ENCODE measurements around the gene COX6B2. TPM values are rescaled to one million over a fixed set of nuclear protein-coding genes. Genes with fewer than 3 reads are reported as not detected.
A peak's percentile ranks its signal among the peaks of the same experiment; 100 is the strongest.

Gene COX6B2
- total RNA-seq, 2 donors from 2014 or later: 0.62 to 1.4 TPM

DNA sequence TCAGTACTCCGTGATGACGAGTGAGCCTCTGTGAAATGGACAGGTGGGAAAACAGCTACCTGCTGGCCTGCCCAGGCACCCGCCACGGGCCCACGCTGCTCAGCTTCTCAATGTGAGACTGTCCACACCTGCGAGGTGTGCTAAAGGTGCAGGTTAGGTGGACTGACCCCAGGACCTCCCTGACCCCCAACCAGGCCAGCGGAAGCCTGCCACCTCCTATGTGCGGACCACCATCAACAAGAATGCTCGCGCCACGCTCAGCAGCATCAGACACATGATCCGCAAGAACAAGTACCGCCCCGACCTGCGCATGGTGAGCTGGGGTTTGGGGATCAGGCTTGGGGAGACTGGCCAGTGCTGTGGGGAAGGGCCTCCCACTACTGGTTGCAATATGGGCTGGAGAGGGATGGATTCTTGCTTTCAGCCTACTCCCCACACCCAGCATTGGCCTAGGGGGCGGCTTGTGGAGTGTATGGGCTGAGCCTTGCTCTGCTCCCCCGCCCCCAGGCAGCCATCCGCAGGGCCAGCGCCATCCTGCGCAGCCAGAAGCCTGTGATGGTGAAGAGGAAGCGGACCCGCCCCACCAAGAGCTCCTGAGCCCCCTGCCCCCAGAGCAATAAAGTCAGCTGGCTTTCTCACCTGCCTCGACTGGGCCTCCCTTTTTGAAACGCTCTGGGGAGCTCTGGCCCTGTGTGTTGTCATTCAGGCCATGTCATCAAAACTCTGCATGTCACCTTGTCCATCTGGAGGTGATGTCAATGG lies 33.4 kb upstream of the COX6B2 start:
- Mint-ChIP-seq H3K27ac (peak overlapping the region; percentile 100), H3K4me1 (peaks cover 48% of the 10 kb centered on the region), H3K27me3 (peaks cover 5% of the 10 kb centered on the region), H3K4me3 (peak overlapping the region; percentile 100), H3K36me3 (ENCODE audit: low read depth) (peaks cover 6% of the 10 kb centered on the region)
- DNase-seq: no peak
- H3K9me3 ChIP-seq (ENCODE audit: control insufficient read depth, low read length, poor library complexity, severe bottlenecking): no peaks in the 10 kb centered on the region
- ATAC-seq: no peak

DNA sequence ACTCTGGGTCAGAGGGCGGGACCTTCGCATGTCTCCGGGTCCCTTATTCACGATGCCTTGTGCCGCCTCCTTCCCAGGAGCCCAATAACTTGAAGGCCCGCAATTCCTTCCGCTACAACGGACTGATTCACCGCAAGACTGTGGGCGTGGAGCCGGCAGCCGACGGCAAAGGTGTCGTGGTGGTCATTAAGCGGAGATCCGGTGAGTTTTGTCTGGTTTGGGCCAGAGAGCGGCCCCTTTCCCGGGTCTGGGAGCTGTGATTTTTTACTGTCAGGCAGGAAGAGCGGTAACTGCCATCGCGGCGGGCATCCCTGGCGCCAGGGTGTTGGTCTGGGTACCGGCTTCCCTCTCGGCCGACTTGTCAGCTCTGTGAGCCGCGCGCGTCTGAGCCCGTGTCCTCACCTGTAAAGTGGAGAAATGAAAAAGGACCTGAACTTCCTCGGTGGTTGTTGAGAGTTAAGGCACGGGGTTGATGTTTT lies 32.0 kb upstream of the COX6B2 start:
- peak overlapping the region; percentile 100 for H3K27ac Mint-ChIP-seq
- peaks cover 5% of the 10 kb centered on the region for H3K27me3 Mint-ChIP-seq
- H3K4me3 Mint-ChIP-seq: peak overlapping the region; percentile 100
- H3K9me3 ChIP-seq (ENCODE audit: control insufficient read depth, low read length, poor library complexity, severe bottlenecking): no peaks in the 10 kb centered on the region
- DNase-seq (no peak), ATAC-seq (no peak)
- H3K4me1 Mint-ChIP-seq: peaks cover 55% of the 10 kb centered on the region
- peaks cover 6% of the 10 kb centered on the region for H3K36me3 Mint-ChIP-seq (ENCODE audit: low read depth)

DNA sequence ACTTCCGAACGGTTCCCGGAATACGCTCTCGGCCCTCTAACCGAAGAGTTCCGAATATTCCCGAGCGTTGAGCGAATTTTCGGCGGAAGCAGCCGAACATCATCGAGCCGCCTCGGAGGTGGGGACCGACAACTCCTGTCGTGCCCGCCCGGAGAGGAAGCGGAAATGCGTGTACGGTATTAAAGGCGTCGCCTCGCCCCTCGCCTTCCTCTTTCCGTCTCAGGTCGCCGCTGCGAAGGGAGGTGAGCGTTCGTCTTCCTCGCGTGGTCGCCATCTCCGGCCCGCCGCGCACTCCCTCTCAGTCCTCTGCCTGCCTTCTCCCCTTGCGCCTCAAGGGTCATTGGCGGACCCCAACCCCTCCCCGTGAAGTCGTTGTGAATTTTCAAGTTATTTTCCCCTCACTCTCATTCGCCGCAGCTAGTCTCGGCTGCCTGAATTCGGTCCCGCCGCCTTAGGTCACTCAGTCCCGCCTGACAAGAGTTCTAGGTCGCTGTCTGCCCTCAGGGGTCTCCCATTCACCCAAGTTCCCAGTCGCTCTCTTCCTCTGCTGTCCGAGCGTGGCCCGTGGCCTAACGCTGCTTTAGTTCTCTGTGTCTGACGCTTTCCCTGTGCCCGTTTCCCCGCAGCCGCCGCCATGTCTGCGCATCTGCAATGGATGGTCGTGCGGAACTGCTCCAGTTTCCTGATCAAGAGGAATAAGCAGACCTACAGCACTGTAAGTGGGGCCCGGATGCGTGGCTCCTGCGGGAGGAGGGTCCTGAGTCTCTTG lies 31.4 kb upstream of the COX6B2 start, which contains the start of gene RPL28:
Gene RPL28 (plus strand): TSS at position 209 of the 769 bp plus-strand sequence. CDS start 426 bp downstream, at position 635.
- H3K27ac Mint-ChIP-seq: peak within 1 kb of the TSS; percentile 100
- H3K27me3 Mint-ChIP-seq: peaks cover 5% of the 10 kb centered on the region
- peaks cover 57% of the 10 kb centered on the region for H3K4me1 Mint-ChIP-seq
- peaks cover 6% of the 10 kb centered on the region for H3K36me3 Mint-ChIP-seq (ENCODE audit: low read depth)
- ATAC-seq: peak; percentile 83
- peak within 1 kb of the TSS; percentile 100 for H3K4me3 Mint-ChIP-seq
- H3K9me3 ChIP-seq (ENCODE audit: control insufficient read depth, low read length, poor library complexity, severe bottlenecking): no peaks in the 10 kb centered on the region
- peak; percentile 92 to 99 (median 96) for DNase-seq

DNA sequence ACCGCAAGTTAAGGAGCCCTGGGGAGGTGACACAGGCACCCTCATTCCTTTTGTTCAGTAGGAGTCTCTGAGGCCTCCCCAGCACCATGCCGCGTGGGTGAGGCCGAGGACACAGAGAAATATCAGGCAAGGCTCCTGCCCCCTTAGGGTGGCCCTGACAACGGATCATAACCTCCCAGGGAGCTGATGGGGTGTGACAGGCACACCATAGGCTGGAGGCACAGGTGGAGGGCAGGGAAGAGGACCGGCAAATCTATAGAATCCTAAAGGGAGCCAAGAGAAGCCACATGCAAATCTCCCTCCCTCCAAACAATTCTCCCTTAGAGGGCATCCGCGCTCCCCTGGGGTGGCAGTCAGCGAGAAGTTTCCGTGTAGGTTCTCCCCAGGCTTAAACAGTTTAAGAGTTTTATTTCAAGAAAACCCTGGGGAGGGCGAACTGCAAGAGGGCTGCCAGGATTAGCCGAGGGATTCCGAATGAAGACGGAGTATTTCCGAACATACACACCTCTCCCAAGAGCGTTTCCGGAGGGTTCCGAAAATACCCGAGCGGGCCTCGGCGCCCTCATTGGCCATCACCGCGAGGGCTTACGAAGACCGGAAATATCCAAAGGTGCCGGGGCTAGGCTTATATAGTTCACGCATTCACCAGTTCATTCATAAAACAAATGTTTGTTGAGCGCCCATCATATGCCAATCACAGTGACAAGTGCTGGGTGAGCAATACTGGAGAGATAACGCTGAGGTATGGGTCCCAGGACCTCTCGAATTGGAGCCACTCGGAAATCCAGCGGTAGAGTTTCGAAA lies 30.6 kb upstream of the COX6B2 start:
- Mint-ChIP-seq H3K4me1 (peaks cover 52% of the 10 kb centered on the region), H3K27me3 (peaks cover 5% of the 10 kb centered on the region), H3K4me3 (peak overlapping the region; percentile 100), H3K27ac (peak overlapping the region; percentile 100), H3K36me3 (ENCODE audit: low read depth) (peaks cover 6% of the 10 kb centered on the region)
- peak; percentile 82 for ATAC-seq
- H3K9me3 ChIP-seq (ENCODE audit: control insufficient read depth, low read length, poor library complexity, severe bottlenecking): no peaks in the 10 kb centered on the region
- DNase-seq: peak; percentile 82 to 95 (median 87)

DNA sequence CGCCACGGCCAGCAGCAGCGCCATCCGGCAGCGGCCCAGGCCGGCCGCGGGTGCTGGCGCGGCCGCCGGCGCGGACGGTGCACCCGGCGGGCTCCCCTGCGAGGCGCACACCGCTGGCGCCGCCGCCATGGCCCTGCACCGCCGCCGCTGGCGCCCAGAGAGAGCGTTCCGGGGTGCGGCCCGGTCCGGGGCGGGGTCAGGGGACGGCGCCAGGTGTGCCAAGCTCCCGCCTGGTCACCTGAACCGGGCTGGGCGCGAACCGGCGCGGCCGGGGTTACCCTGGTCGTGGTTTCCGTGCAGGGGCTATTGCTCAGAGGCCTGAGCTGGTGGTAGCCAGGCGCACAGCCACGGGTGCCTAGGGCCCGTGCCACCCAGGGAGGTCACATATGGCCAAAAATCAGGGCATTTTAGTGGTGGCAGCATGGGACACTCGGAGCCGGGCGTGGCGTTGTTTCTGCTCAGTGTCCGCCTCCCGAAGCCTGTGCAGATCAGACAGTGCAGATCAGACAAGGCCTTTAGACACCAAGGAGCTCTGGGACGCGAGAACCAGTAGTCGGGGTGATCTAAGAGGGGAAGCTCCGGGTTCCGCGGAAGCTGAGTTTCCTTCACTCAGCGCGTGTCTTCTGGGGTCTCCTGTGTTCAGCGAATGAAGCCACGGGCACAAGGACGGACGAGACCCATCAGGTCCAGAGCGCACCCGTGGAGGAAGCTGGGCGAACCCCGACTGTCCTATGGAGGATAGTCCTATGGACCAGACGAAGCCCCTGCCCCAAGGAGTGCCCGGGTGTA lies 29.8 kb upstream of the COX6B2 start, which contains the start of gene TMEM238:
Gene TMEM238 (minus strand): TSS at position 162 of the 789 bp plus-strand sequence. CDS start 33 bp downstream, at position 129.
- Mint-ChIP-seq H3K4me1 (peaks cover 48% of the 10 kb centered on the region), H3K27me3 (peaks cover 5% of the 10 kb centered on the region), H3K4me3 (peak within 1 kb of the TSS; percentile 100), H3K36me3 (ENCODE audit: low read depth) (peaks cover 7% of the 10 kb centered on the region), H3K27ac (peak within 1 kb of the TSS; percentile 100)
- no peaks in the 10 kb centered on the region for H3K9me3 ChIP-seq (ENCODE audit: control insufficient read depth, low read length, poor library complexity, severe bottlenecking)
- no peak for ATAC-seq
- peak in 2 of 3 donors; percentile 27 to 35 for DNase-seq

DNA sequence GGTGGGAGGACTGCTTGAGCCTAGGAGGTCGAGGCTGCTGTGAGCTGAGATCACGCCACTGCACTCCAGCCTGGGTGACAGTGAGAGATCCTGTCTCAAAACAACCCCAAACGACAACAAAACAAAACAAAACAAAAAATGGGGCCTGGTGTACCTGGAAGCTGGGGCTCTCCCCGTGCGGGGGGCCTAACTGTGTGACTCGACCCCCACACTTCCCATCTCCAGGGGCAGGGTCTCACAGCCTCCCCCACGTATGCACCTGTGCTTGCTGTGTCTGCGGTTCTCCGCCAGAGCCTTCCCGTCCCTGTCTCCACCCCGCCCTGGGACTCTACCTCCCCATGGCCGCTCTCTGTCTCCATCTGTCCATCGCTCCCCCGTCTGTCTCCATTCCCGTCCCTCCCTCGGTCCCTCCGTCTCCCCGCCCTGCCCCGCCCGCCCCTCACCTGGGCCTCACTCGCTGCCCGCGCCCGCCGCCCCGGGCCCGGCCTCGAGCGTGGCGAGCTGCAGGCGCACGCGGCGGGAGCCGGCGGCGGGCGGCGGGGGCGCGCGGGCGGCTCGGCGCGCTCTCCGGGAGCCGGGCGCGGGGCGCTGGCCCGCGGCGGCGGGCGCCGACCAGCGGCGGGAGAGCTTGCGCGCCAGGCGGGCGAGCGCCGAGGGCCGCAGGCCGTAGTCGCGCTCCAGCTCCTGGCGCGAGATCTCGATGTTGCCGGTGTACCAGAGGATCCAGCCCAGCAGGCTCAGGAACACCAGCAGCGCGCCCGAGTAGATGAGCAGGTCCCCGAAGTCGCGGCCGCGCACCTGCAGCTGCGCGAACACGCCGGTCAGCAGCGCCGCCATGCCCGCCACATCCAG lies 29.0 kb upstream of the COX6B2 start:
- H3K4me3 Mint-ChIP-seq: peak overlapping the region; percentile 100
- peaks cover 8% of the 10 kb centered on the region for H3K36me3 Mint-ChIP-seq (ENCODE audit: low read depth)
- no peaks in the 10 kb centered on the region for H3K9me3 ChIP-seq (ENCODE audit: control insufficient read depth, low read length, poor library complexity, severe bottlenecking)
- DNase-seq (peak; percentile 25 to 28 (median 25)), ATAC-seq (peak; percentile 1)
- H3K27me3 Mint-ChIP-seq: peaks cover 5% of the 10 kb centered on the region
- H3K4me1 Mint-ChIP-seq: peaks cover 44% of the 10 kb centered on the region
- peak overlapping the region; percentile 65 for H3K27ac Mint-ChIP-seq

DNA sequence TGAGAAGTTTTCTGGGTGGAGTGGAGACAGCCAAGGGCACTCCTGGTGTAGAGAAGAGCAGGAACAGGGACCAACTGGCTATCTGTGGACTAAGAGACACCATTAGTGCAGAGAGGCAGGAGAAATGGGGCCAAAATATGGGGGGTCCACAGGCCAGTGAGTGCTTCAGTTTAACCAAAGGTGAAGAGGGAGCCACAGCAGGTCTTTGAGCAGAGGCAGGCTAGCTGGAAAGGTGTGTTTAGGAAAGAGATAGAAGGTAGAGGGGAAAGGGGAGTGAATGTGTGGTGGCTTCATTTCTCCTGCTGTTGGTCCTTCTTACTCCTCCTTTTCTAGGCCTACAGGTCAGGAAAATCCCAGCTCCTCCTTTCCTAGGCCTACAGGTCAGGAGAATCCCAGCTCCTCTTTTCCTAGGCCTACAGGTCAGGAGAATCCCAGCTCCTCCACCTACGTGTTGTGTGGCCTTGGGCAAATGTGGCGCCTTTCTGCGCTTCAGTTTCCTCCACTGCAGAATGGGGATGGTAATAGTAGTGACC lies 28.1 kb upstream of the COX6B2 start:
- peaks cover 41% of the 10 kb centered on the region for H3K4me1 Mint-ChIP-seq
- H3K27me3 Mint-ChIP-seq: peaks cover 5% of the 10 kb centered on the region
- no peak for DNase-seq
- ATAC-seq: no peak
- peak overlapping the region; percentile 100 for H3K4me3 Mint-ChIP-seq
- peak overlapping the region; percentile 65 for H3K27ac Mint-ChIP-seq
- H3K9me3 ChIP-seq (ENCODE audit: control insufficient read depth, low read length, poor library complexity, severe bottlenecking): no peaks in the 10 kb centered on the region
- peaks cover 8% of the 10 kb centered on the region for H3K36me3 Mint-ChIP-seq (ENCODE audit: low read depth)

DNA sequence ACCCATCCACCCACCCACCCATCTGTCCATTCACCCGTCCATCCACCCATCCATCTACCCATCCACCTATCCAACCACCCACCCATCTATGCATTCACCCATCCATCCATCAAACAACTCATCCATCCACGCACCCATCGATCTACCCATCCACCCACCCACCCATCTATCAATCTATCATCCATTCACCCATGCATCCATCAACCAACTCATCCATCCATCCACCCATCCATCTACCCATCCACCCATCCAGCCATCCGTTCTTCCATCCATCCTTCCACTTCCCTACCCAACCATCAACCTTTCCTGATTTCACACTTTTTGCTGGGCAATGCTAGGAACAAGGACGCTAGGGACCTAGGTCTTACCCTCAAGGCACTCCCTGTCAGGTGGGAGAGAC lies 27.5 kb upstream of the COX6B2 start:
- no peaks in the 10 kb centered on the region for H3K9me3 ChIP-seq (ENCODE audit: control insufficient read depth, low read length, poor library complexity, severe bottlenecking)
- Mint-ChIP-seq H3K36me3 (ENCODE audit: low read depth) (peaks cover 8% of the 10 kb centered on the region), H3K27me3 (peaks cover 5% of the 10 kb centered on the region), H3K4me1 (peaks cover 38% of the 10 kb centered on the region), H3K4me3 (peak overlapping the region; percentile 100), H3K27ac (peak overlapping the region; percentile 65)
- ATAC-seq (no peak), DNase-seq (no peak)

DNA sequence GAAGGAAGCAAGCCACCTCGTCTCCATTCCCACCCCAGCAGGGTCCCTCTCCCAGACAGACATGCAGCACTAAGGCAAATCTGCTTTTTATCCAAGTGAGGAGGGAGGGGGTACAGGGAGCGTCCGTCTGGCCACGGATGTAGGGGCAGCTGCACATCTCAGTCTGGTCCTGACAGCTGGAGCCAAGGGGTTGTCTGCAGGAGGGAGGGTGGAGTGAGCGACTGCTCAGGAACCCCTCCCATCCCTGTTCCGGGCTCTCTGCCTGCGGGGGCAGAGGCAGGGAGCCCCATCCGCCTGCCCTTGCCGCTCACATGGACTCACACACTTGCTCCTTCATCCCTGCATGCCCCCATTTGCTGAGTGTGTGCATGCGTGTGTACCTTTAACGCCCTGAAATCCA lies 24.7 kb upstream of the COX6B2 start:
- H3K9me3 ChIP-seq (ENCODE audit: control insufficient read depth, low read length, poor library complexity, severe bottlenecking): no peaks in the 10 kb centered on the region
- Mint-ChIP-seq H3K27ac (no peak overlapping the region), H3K36me3 (ENCODE audit: low read depth) (peaks cover 2% of the 10 kb centered on the region), H3K4me3 (no peak overlapping the region), H3K27me3 (peaks cover 5% of the 10 kb centered on the region), H3K4me1 (peaks cover 24% of the 10 kb centered on the region)
- no peak for ATAC-seq
- no peak for DNase-seq

DNA sequence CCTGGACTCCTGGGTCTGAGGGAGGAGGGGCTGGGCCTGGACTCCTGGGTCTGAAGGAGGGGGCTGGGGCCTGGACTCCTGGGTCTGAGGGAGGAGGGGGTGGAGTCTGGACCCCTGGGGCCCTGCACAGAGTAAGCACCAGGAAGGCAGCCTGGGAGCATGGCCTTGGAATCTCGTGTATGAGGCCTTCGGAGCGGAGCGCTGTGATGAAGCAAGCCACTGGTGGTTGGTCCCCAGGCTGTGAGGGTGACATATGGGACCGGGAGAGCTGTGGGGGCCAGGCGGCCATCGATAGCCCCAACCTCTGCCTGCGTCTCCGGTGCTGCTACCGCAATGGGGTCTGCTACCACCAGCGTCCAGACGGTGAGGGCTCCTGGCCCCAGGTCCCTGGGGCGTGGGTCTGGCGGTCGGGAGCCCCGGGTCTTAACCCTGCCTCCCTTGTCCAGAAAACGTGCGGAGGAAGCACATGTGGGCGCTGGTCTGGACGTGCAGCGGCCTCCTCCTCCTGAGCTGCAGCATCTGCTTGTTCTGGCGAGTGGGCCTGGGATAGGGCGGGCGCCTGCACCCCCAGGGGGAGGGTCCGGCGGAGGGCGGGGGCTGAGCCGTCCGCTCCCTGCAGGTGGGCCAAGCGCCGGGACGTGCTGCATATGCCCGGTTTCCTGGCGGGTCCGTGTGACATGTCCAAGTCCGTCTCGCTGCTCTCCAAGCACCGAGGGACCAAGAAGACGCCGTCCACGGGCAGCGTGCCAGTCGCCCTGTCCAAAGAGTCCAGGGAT lies 23.0 kb upstream of the COX6B2 start:
- DNase-seq (no peak), ATAC-seq (no peak)
- Mint-ChIP-seq H3K4me3 (no peak overlapping the region), H3K27ac (no peak overlapping the region), H3K27me3 (peaks cover 13% of the 10 kb centered on the region), H3K4me1 (peaks cover 21% of the 10 kb centered on the region), H3K36me3 (ENCODE audit: low read depth) (peaks cover 6% of the 10 kb centered on the region)
- no peaks in the 10 kb centered on the region for H3K9me3 ChIP-seq (ENCODE audit: control insufficient read depth, low read length, poor library complexity, severe bottlenecking)

Measured in T-helper 17 cell (primary cell).